IMR-90 (cell line): ENCODE results near the gene XKR7. TPM values are rescaled to one million over a fixed set of nuclear protein-coding genes. Genes with fewer than 3 reads are reported as not detected.
"Not testable (repeated sequence)": the region's sequence is repeated elsewhere in the genome, so short reads cannot be mapped to it uniquely, and the experiment has no call there.

Experiments
- ATAC-seq: fragments of 200-7000 bp; cut with Tn5 transposase; 2 replicates; pipeline ENCODE4 v1.9.1; 2020; ENCODE audit warnings: low read depth, mild to moderate bottlenecking, moderate library complexity
- BruUV-seq: library from RNA; stranded (reverse); fragments of 400-500 nt; replicated peaks from 2 replicates; lab custom pipeline; 2021; lab: Mats Ljungman, UMichigan
- CTCF ChIA-PET: fragments of 300-600 bp; formaldehyde crosslinking; extraction: SDS; loops from one replicate; lab custom pipeline; 2021; ENCODE audit warnings: antibody characterized with exemption; lab: Yijun Ruan, JAX
- POLR2A ChIA-PET: fragments of 300-600 bp; sonication (Branson Sonifier 250); formaldehyde crosslinking; loops from one replicate; lab custom pipeline; 2022; ENCODE audit warnings: antibody characterized with exemption; ENCODE audit not compliant: unreplicated experiment; lab: Charles Lee
- DNase-seq: peaks from one replicate; pipeline ENCODE4 v3.0.0; 2013
- H2AFZ ChIP-seq: replicated peaks from 2 replicates; pipeline ENCODE3; 2013; ENCODE audit warnings: low read length, mild to moderate bottlenecking; ENCODE audit not compliant: poor library complexity
- H2AK5ac ChIP-seq: 2 replicates; pipeline ENCODE4 v1.6.1; 2013; ENCODE audit warnings: low read depth, low read length, inconsistent platforms
- H2AK9ac ChIP-seq: replicated peaks from 2 replicates; pipeline ENCODE3; 2013; ENCODE audit warnings: mild to moderate bottlenecking, low read depth, low read length, moderate library complexity; ENCODE audit not compliant: poor library complexity
- H2BK120ac ChIP-seq: 2 replicates; pipeline ENCODE4 v1.6.1; 2013; ENCODE audit warnings: low read depth, low read length, inconsistent platforms
- H2BK15ac ChIP-seq: 3 replicates; pipeline ENCODE4 v1.6.1; 2013; ENCODE audit warnings: low read depth, low read length, inconsistent platforms
- H2BK20ac ChIP-seq: 2 replicates; pipeline ENCODE4 v1.6.1; 2013; ENCODE audit warnings: low read depth, mild to moderate bottlenecking, inconsistent platforms, low read length, moderate library complexity
- H2BK5ac ChIP-seq: 2 replicates; pipeline ENCODE4 v1.6.1; 2013; ENCODE audit warnings: mild to moderate bottlenecking, low read depth, low read length, inconsistent platforms; ENCODE audit not compliant: poor library complexity, severe bottlenecking
- H3K14ac ChIP-seq: replicated peaks from 2 replicates; pipeline ENCODE4 v1.6.1; 2013; ENCODE audit warnings: low read depth, low read length, inconsistent platforms
- H3K18ac ChIP-seq: 2 replicates; pipeline ENCODE4 v1.6.1; 2013; ENCODE audit warnings: low read depth, low read length, control low read depth
- H3K23ac ChIP-seq: 2 replicates; pipeline ENCODE4 v1.6.1; 2013; ENCODE audit warnings: low read depth, low read length, inconsistent platforms
- H3K27ac ChIP-seq: 2 replicates; pipeline ENCODE4 v1.5.1; 2013; ENCODE audit warnings: mild to moderate bottlenecking, control low read depth, low read length; ENCODE audit not compliant: insufficient read depth
- H3K27me3 ChIP-seq: 2 replicates; pipeline ENCODE4 v1.6.1; 2013; ENCODE audit warnings: low read length; ENCODE audit not compliant: control insufficient read depth, insufficient read depth
- H3K36me3 ChIP-seq: 2 replicates; pipeline ENCODE4 v1.6.1; 2013; ENCODE audit warnings: low read length, mixed read lengths; ENCODE audit not compliant: control insufficient read depth, insufficient read depth
- H3K4ac ChIP-seq: 2 replicates; pipeline ENCODE4 v1.6.1; 2013; ENCODE audit warnings: low read depth, low read length, inconsistent platforms
- H3K4me1 ChIP-seq: 2 replicates; pipeline ENCODE4 v1.6.1; 2013; ENCODE audit warnings: low read length, mixed read lengths; ENCODE audit not compliant: control insufficient read depth, insufficient read depth
- H3K4me2 ChIP-seq: 2 replicates; pipeline ENCODE4 v1.6.1; 2013; ENCODE audit warnings: low read depth, mild to moderate bottlenecking, control low read depth, low read length, moderate library complexity
- H3K4me3 ChIP-seq: 2 replicates; pipeline ENCODE4 v1.5.1; 2013; ENCODE audit warnings: low read depth, mild to moderate bottlenecking, control low read depth, low read length, moderate library complexity; ENCODE audit not compliant: insufficient read depth
- H3K56ac ChIP-seq: 2 replicates; pipeline ENCODE4 v1.6.1; 2013; ENCODE audit warnings: low read length, inconsistent platforms; ENCODE audit not compliant: insufficient read depth; ENCODE audit errors: extremely low read depth
- H3K79me1 ChIP-seq, 2 experiments: 2 replicates each; pipeline ENCODE4 v1.6.1; 2013; ENCODE audit warnings: low read length in 2 of 2, inconsistent platforms in 1 of 2, low read depth in 1 of 2
- H3K9ac ChIP-seq: 2 replicates; pipeline ENCODE4 v1.6.1; 2013; ENCODE audit warnings: low read depth, low read length, control low read depth
- H3K9me1 ChIP-seq: 2 replicates; pipeline ENCODE4 v1.6.1; 2013; ENCODE audit warnings: low read length, inconsistent platforms; ENCODE audit not compliant: insufficient read depth
- H3K9me3 ChIP-seq: 2 replicates; pipeline ENCODE4 v1.6.1; 2013; ENCODE audit warnings: low read length; ENCODE audit not compliant: control insufficient read depth, insufficient read depth
- H4K20me1 ChIP-seq: 2 replicates; pipeline ENCODE4 v1.6.1; 2013; ENCODE audit warnings: low read length, inconsistent platforms; ENCODE audit not compliant: insufficient read depth
- H4K5ac ChIP-seq: 2 replicates; pipeline ENCODE4 v1.6.1; 2013; ENCODE audit warnings: mild to moderate bottlenecking, low read depth, low read length, control low read depth
- H4K8ac ChIP-seq, 2 experiments: 2 replicates each; pipeline ENCODE4 v1.6.1; 2013; ENCODE audit warnings: low read depth in 2 of 2, low read length in 2 of 2, control low read depth in 1 of 2, inconsistent platforms in 1 of 2
- H4K91ac ChIP-seq: 2 replicates; pipeline ENCODE4 v1.6.1; 2013; ENCODE audit warnings: low read depth, low read length, inconsistent platforms; ENCODE audit not compliant: insufficient read depth
- CHD1 ChIP-seq: IDR thresholded peaks from 2 replicates; pipeline ENCODE4 v1.6.1; 2012; ENCODE audit warnings: low read depth, low read length, improper control_type of control experiment
- CTCF ChIP-seq: conservative IDR thresholded peaks from 2 replicates; pipeline ENCODE4 v1.5.1; 2012; ENCODE audit warnings: mild to moderate bottlenecking, low read depth, low read length, improper control_type of control experiment
- MAFK ChIP-seq: IDR thresholded peaks from 2 replicates; pipeline ENCODE4 v1.6.1; 2012; ENCODE audit warnings: low read depth, low read length, improper control_type of control experiment
- MXI1 ChIP-seq: IDR thresholded peaks from 2 replicates; pipeline ENCODE4 v1.6.1; 2012; ENCODE audit warnings: low read depth, mild to moderate bottlenecking, low read length, moderate library complexity, borderline replicate concordance
- WGBS, 2 experiments: methylation state at CpG; one replicate each; pipeline versions ENCODE4 v1.1.5 to v1.1.7; 2013; ENCODE audit warnings: missing lambda C conversion rate in 2 of 2; ENCODE audit not compliant: insufficient read length in 1 of 2; ENCODE audit errors: extremely low coverage in 2 of 2; 5-methylcytosine and 5-hydroxymethylcytosine counted together
- dilution Hi-C: fragments of 300-500 bp; cut with HindIII; formaldehyde crosslinking; loops from one replicate; pipeline ENCODE4 v1.14.3; 2018; ENCODE audit warnings: low sequenced_read_pairs; ENCODE audit not compliant: unreplicated experiment
- in situ Hi-C: fragments of 300-500 bp; cut with MboI; formaldehyde crosslinking; loops from 3 replicates; pipeline ENCODE4 v1.14.3; 2019; ENCODE audit warnings: low sequenced_read_pairs, inconsistent platforms, mixed read lengths
- intact Hi-C: fragments of 100-400 bp; cut with micrococcal nuclease; formaldehyde crosslinking; loops from 2 replicates; pipeline ENCODE4 v1.10.0; 2022
- polyA plus RNA-seq, 3 experiments: library from polyadenylated mRNA; depleted of rRNA; stranded (reverse); fragments of >200 nt; gene quantifications; 2 replicates each; pipeline ENCODE4 v1.2.3, GENCODE V29; 2012; ENCODE audit warnings: low replicate concordance in 1 of 3
- total RNA-seq: library from RNA; depleted of rRNA; stranded (reverse); fragments of >200 nt; gene quantifications from 2 replicates; pipeline ENCODE4 v1.2.3, GENCODE V29; 2012

XKR7 gene
- total and polyA plus RNA-seq, 2 of the 4 experiments (the other 2 are of a cell fraction) = not detected

- Histone ChIP-seq H3K27ac (no peak overlapping the region), H3K9ac (no peak overlapping the region), H2AFZ (no peak overlapping the region), H2BK5ac (no peak overlapping the region), H3K79me1 (no peaks in the 10 kb centered on the region), H3K36me3 (no peaks in the 10 kb centered on the region), H3K9me1 (no peaks in the 10 kb centered on the region), H3K9me3 (no peaks in the 10 kb centered on the region), H2AK5ac (no peak overlapping the region), H3K4me2 (no peak overlapping the region), H2BK15ac (no peak overlapping the region), H2BK20ac (no peak overlapping the region), H3K23ac (no peak overlapping the region), H4K91ac (no peak overlapping the region), H3K4me1 (no peaks in the 10 kb centered on the region), H4K5ac (no peak overlapping the region), H3K4ac (no peak overlapping the region), H3K27me3 (peaks cover 46% of the 10 kb centered on the region), H2AK9ac (peak overlapping the region; percentile 23), H4K8ac (no peak overlapping the region), H3K4me3 (no peak overlapping the region), H4K20me1 (no peaks in the 10 kb centered on the region), H3K14ac (no peak overlapping the region), H3K18ac (no peak overlapping the region), H3K56ac (no peak overlapping the region), H2BK120ac (no peak overlapping the region)
- TF ChIP-seq MXI1 = no peak
- no peak for TF ChIP-seq CHD1
- no peak for TF ChIP-seq MAFK
- TF ChIP-seq CTCF = no peak
- intact Hi-C loops (no loop called here), dilution Hi-C loops (no loop called here), in situ Hi-C loops (no loop called here)
- DNase-seq (no peak), ATAC-seq (no peak)
- POLR2A ChIA-PET = no interaction called here
- BruUV-seq = no TSS peak
- WGBS, 2 experiments = 87% methylated on average over 3 of the region's 11 CpGs; no CpG with 5 or more reads in 1 of the 2 experiments
- CTCF ChIA-PET = no interaction called here
Measured at GRCh38 chr20:31920275-31920855, 47.6 kb upstream of the XKR7 start.

GRCh38 chr20:31921480-31921879 is 46.5 kb upstream of the XKR7 start:
- H3K9ac ChIP-seq, H3K36me3 ChIP-seq, H3K23ac ChIP-seq, H3K79me1 ChIP-seq, H2BK20ac ChIP-seq, H2BK120ac ChIP-seq, POLR2A ChIA-PET, H3K4me1 ChIP-seq, H2AK5ac ChIP-seq, H3K14ac ChIP-seq, H4K91ac ChIP-seq, H4K20me1 ChIP-seq, H4K8ac ChIP-seq, dilution Hi-C loops, H2BK15ac ChIP-seq, CTCF ChIA-PET, H2AK9ac ChIP-seq, H4K5ac ChIP-seq, H2AFZ ChIP-seq, H3K27ac ChIP-seq, H3K56ac ChIP-seq, BruUV-seq, H2BK5ac ChIP-seq, DNase-seq, intact Hi-C loops, H3K4ac ChIP-seq, ATAC-seq, H3K4me3 ChIP-seq, H3K18ac ChIP-seq, H3K4me2 ChIP-seq, in situ Hi-C loops, H3K9me3 ChIP-seq, H3K9me1 ChIP-seq: not testable (repeated sequence)
- peaks cover 49% of the 10 kb centered on the region for H3K27me3 ChIP-seq
- no CpG with 5 or more reads among the region's 5 CpGs for WGBS, 2 experiments
